Keratinocyte (primary cell): Measurements from ENCODE around the gene BMF. TPM values are rescaled to one million over a fixed set of nuclear protein-coding genes. Genes with fewer than 3 reads are reported as not detected.
"Not testable (repeated sequence)": the region's sequence is repeated elsewhere in the genome, so short reads cannot be mapped to it uniquely, and the experiment has no call there.

Source experiments
- DNase-seq: peaks from one replicate; pipeline ENCODE4 v3.0.0-alpha.2; 2011; ENCODE audit warnings: low read depth, missing footprints, low spot score
- FAIRE-seq: peaks from 2 replicates; lab custom pipeline; 2011; peaks lifted over from hg19 to GRCh38; lab: Jason Lieb, UNC
- H2AFZ ChIP-seq: 2 replicates; pipeline ENCODE4 v1.6.0; 2012; ENCODE audit warnings: low read length, control low read depth, inconsistent platforms; ENCODE audit not compliant: control insufficient read depth
- H3K27ac ChIP-seq: 2 replicates; pipeline ENCODE4 v1.5.1; 2011; ENCODE audit warnings: low read length; ENCODE audit not compliant: control insufficient read depth, insufficient read depth
- H3K27me3 ChIP-seq: 3 replicates; pipeline ENCODE4 v1.6.0; 2011; ENCODE audit warnings: low read length; ENCODE audit not compliant: control insufficient read depth, insufficient read depth; ENCODE audit errors: extremely low read depth
- H3K36me3 ChIP-seq, 2 experiments: 2 replicates in 1 of 2; 3 replicates in 1 of 2; pipeline ENCODE4 v1.5.1; 2011; ENCODE audit warnings: low read length in 2 of 2, mild to moderate bottlenecking in 1 of 2; ENCODE audit not compliant: control insufficient read depth in 2 of 2, insufficient read depth in 2 of 2; ENCODE audit errors: extremely low read depth in 1 of 2
- H3K4me1 ChIP-seq: 3 replicates; pipeline ENCODE4 v1.5.1; 2011; ENCODE audit warnings: low read length; ENCODE audit not compliant: control insufficient read depth, insufficient read depth; ENCODE audit errors: extremely low read depth
- H3K4me2 ChIP-seq: 3 replicates; pipeline ENCODE4 v1.6.0; 2011; ENCODE audit warnings: low read depth, low read length; ENCODE audit not compliant: control insufficient read depth, insufficient read depth; ENCODE audit errors: extremely low read depth
- H3K4me3 ChIP-seq, 3 experiments: fragments of 200-600 bp in 1 of 3; sonication (generic) in 1 of 3; 2 replicates in 2 of 3; 3 replicates in 1 of 3; pipeline ENCODE4 v1.5.1; 2011 to 2016; ENCODE audit warnings: low read length in 3 of 3, mild to moderate bottlenecking in 3 of 3, control low read depth in 2 of 3, inconsistent platforms in 1 of 3, low read depth in 1 of 3, mixed read lengths in 1 of 3, mixed run types in 1 of 3, moderate library complexity in 1 of 3; ENCODE audit not compliant: control insufficient read depth in 2 of 3, insufficient read depth in 2 of 3; ENCODE audit errors: extremely low read depth in 1 of 3
- H3K79me2 ChIP-seq: 2 replicates; pipeline ENCODE4 v1.6.0; 2012; ENCODE audit warnings: low read length; ENCODE audit not compliant: control insufficient read depth, insufficient read depth
- H3K9ac ChIP-seq: 3 replicates; pipeline ENCODE4 v1.6.0; 2011; ENCODE audit warnings: low read length; ENCODE audit not compliant: control insufficient read depth, insufficient read depth; ENCODE audit errors: extremely low read depth
- H3K9me1 ChIP-seq: 3 replicates; pipeline ENCODE4 v1.6.0; 2011; ENCODE audit warnings: low read length; ENCODE audit not compliant: control insufficient read depth, insufficient read depth; ENCODE audit errors: extremely low read depth
- H3K9me3 ChIP-seq: 2 replicates; pipeline ENCODE4 v1.5.1; 2012; ENCODE audit warnings: low read depth, low read length; ENCODE audit not compliant: control insufficient read depth
- H4K20me1 ChIP-seq: 3 replicates; pipeline ENCODE4 v1.6.0; 2011; ENCODE audit warnings: low read length; ENCODE audit not compliant: control insufficient read depth, insufficient read depth; ENCODE audit errors: extremely low read depth
- EZH2 ChIP-seq: IDR thresholded peaks from one replicate; pipeline ENCODE4 v1.6.1; 2012; ENCODE audit warnings: inconsistent platforms, mild to moderate bottlenecking, low read length, moderate library complexity
- dilution Hi-C: fragments of 300-500 bp; cut with MboI; formaldehyde crosslinking; loops from one replicate; pipeline ENCODE4 v1.7.0; 2020; ENCODE audit warnings: low sequenced_read_pairs; ENCODE audit not compliant: extremely low pct_ligation_motif_present
- polyA plus RNA-seq, 5 experiments: library from polyadenylated mRNA; depleted of rRNA in 3 of 5; stranded (reverse) in 3 of 5; stranded (forward) in 1 of 5; unstranded in 1 of 5; fragments of >200 nt; gene quantifications; 1 replicate in 1 of 5; 2 replicates in 3 of 5; 3 replicates in 1 of 5; pipeline versions ENCODE4 v1.2.1 to v1.2.3, GENCODE V29; 2011 to 2012; ENCODE audit warnings: missing spikeins in 2 of 5, low read depth in 1 of 5, low replicate concordance in 1 of 5
- TF ChIP-seq, protein P1 (sequence below), 3 experiments: IDR thresholded peaks in 1 of 3; conservative IDR thresholded peaks in 1 of 3; optimal IDR thresholded peaks in 1 of 3; 2 replicates in 2 of 3; 3 replicates in 1 of 3; pipeline versions ENCODE3 to v1.5.1; 2011; ENCODE audit warnings: low read length in 3 of 3, mild to moderate bottlenecking in 3 of 3, moderate library complexity in 2 of 3, control low read depth in 1 of 3, inconsistent platforms in 1 of 3; ENCODE audit not compliant: insufficient read depth in 2 of 3; ENCODE audit errors: extremely low read depth in 1 of 3

The BMF gene
- polyA plus RNA-seq, 1 donor (not counting 4 experiments of a cell fraction or from before 2014, with no cell fraction given), result 0.13 TPM

DNA sequence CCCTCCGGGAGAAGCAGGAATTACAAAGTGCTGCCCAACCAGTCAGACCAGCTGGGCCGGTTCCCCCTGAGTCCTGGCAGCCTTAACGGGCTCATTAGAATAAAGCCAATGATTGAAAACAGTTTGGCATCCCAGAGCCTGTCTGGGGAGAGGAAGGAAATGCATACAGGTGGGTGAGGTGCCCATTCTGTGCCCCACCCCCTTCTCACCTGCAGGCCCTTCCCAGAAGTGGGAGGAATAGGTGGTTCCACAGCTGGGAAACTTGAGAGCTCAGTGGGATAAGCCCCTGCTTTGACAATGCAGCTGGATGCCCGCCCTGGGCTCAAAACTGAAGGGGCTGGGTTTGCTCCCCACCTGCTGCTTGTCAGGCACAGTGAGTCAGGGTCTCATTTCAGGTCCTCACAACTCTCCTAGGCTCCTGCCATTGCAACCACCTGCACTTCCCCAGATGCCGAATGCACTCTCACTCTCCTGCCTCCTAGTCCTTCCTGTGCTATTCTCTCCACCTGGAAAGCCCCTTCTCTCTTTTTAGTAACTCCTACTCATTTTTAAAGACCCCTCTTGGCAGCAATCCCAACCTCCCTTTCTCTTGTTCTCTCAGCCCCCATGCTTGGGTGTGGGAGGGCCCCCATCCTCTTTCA, 46.7 kb upstream of the BMF start:
- Histone ChIP-seq H3K27ac (no peak overlapping the region), H3K4me2 (peak overlapping the region; percentile 77), H3K36me3 (no peaks in the 10 kb centered on the region), H3K79me2 (no peaks in the 10 kb centered on the region), H3K9me1 (no peaks in the 10 kb centered on the region), H3K27me3 (no peaks in the 10 kb centered on the region), H3K9ac (no peak overlapping the region), H2AFZ (no peak overlapping the region), H3K9me3 (no peaks in the 10 kb centered on the region), H3K4me3 (no peak overlapping the region), H3K4me1 (peaks cover 39% of the 10 kb centered on the region), H4K20me1 (no peaks in the 10 kb centered on the region)
- DNase-seq, result no peak
- dilution Hi-C loops, result no loop called here
- peak; percentile 73 for FAIRE-seq
- TF ChIP-seq, protein P1, sequence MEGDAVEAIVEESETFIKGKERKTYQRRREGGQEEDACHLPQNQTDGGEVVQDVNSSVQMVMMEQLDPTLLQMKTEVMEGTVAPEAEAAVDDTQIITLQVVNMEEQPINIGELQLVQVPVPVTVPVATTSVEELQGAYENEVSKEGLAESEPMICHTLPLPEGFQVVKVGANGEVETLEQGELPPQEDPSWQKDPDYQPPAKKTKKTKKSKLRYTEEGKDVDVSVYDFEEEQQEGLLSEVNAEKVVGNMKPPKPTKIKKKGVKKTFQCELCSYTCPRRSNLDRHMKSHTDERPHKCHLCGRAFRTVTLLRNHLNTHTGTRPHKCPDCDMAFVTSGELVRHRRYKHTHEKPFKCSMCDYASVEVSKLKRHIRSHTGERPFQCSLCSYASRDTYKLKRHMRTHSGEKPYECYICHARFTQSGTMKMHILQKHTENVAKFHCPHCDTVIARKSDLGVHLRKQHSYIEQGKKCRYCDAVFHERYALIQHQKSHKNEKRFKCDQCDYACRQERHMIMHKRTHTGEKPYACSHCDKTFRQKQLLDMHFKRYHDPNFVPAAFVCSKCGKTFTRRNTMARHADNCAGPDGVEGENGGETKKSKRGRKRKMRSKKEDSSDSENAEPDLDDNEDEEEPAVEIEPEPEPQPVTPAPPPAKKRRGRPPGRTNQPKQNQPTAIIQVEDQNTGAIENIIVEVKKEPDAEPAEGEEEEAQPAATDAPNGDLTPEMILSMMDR (optimal IDR thresholded peaks at IDR 0.05 in 1 of 3, IDR thresholded peaks at IDR 0.05 in 1 of 3, conservative IDR thresholded peaks at IDR 0.05 in 1 of 3; ENCODE audit: extremely low read depth in 1 of 3, insufficient read depth in 2 of 3, low read length in 3 of 3), result no peak
- TF ChIP-seq EZH2, result no peak

DNA sequence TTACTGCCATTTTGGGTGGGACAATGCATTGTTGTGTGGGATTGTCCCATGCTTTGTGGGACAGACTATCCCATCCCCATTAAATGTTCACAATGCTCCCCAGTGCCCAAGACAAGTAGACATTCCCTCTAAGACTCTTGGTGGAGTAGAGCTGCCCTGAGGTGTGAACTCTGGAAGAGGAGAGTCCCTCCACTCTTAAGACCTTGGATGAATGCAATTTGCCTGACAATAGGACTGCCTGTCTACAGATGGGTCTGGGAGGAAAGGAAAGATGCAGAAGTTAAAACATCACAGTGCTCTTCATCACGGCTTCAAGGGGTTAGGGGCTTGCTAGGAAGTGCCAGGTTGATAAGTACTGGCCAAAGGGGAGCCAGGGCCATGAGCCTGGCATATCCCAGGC, 46.1 kb upstream of the BMF start:
- H3K9me1 ChIP-seq, H4K20me1 ChIP-seq, DNase-seq, H3K9me3 ChIP-seq, H3K4me2 ChIP-seq, H3K27ac ChIP-seq, dilution Hi-C loops, H3K4me3 ChIP-seq, H3K27me3 ChIP-seq, H2AFZ ChIP-seq, H3K79me2 ChIP-seq, H3K9ac ChIP-seq, H3K36me3 ChIP-seq: not testable (repeated sequence)
- peak; percentile 17 for FAIRE-seq
- H3K4me1 ChIP-seq, result peaks cover 43% of the 10 kb centered on the region

DNA sequence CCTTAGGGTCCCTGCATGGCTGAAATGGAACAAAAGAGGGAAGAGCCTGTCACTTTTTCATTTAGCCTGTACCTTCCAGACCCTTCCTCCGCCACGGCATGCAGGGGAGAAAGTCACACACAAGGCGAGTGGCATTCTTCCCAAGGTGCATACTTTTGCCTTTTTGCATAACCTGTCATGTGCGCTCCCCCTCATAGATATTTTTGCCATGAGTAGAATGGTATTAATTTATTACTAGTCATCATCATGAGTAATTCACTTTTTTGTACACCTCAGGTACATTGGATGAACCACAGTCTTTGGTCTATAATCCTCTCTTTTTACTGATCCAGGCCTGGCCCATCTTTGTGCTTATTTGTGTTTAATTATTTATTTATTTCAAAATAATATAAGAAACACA, 43.3 kb upstream of the BMF start:
- TF ChIP-seq, protein P1 (optimal IDR thresholded peaks at IDR 0.05 in 1 of 3, IDR thresholded peaks at IDR 0.05 in 1 of 3, conservative IDR thresholded peaks at IDR 0.05 in 1 of 3; ENCODE audit: extremely low read depth in 1 of 3, insufficient read depth in 2 of 3, low read length in 3 of 3), result no peak
- no peak for TF ChIP-seq EZH2
- H3K4me3 ChIP-seq, result no peak overlapping the region
- H3K36me3 ChIP-seq, result no peaks in the 10 kb centered on the region
- H3K4me1 ChIP-seq, result peaks cover 46% of the 10 kb centered on the region
- dilution Hi-C loops, result no loop called here
- no peak overlapping the region for H3K9ac ChIP-seq
- peak overlapping the region; percentile 43 for H3K4me2 ChIP-seq
- no peaks in the 10 kb centered on the region for H3K27me3 ChIP-seq
- H3K9me3 ChIP-seq, result no peaks in the 10 kb centered on the region
- no peaks in the 10 kb centered on the region for H4K20me1 ChIP-seq
- H3K9me1 ChIP-seq, result no peaks in the 10 kb centered on the region
- H3K79me2 ChIP-seq, result no peaks in the 10 kb centered on the region
- DNase-seq, result no peak
- H3K27ac ChIP-seq, result no peak overlapping the region
- H2AFZ ChIP-seq, result no peak overlapping the region
- FAIRE-seq, result no peak
